ENCODE results near the gene COL23A1.

COL23A1 gene

GRCh38 chr5:178431063-178431781, 159.0 kb downstream of the COL23A1 start:
- no peak for DNase-seq

GRCh38 chr5:178430186-178431062, 159.8 kb downstream of the COL23A1 start:
- no peak for DNase-seq

- no peak for DNase-seq
Measured at GRCh38 chr5:178429491-178430185, 160.6 kb downstream of the COL23A1 start.

- no peak for DNase-seq
Measured at GRCh38 chr5:178429156-178429468, 161.1 kb downstream of the COL23A1 start.

GRCh38 chr5:178428341-178429155, 161.6 kb downstream of the COL23A1 start:
- no peak for DNase-seq

- DNase-seq: no peak
Measured at GRCh38 chr5:178427576-178428197, 162.5 kb downstream of the COL23A1 start.

- DNase-seq: no peak
Measured at GRCh38 chr5:178426326-178427130, 163.7 kb downstream of the COL23A1 start.

GRCh38 chr5:178425621-178426068, 164.5 kb downstream of the COL23A1 start:
- DNase-seq: no peak

- no peak for DNase-seq
Measured at GRCh38 chr5:178424810-178425177, 165.4 kb downstream of the COL23A1 start.

GRCh38 chr5:178423901-178424809, 166.0 kb downstream of the COL23A1 start:
- no peak for DNase-seq

GRCh38 chr5:178423431-178423830, 166.8 kb downstream of the COL23A1 start:
- no peak for DNase-seq

- DNase-seq: no peak
Measured at GRCh38 chr5:178422400-178422775, 167.8 kb downstream of the COL23A1 start.

- no peak for DNase-seq
Measured at GRCh38 chr5:178421699-178422399, 168.3 kb downstream of the COL23A1 start.

GRCh38 chr5:178421128-178421527, 169.1 kb downstream of the COL23A1 start:
- DNase-seq: no peak

GRCh38 chr5:178420354-178420781, 169.8 kb downstream of the COL23A1 start:
- DNase-seq: no peak

GRCh38 chr5:178419651-178420050, 170.5 kb downstream of the COL23A1 start:
- no peak for DNase-seq

- DNase-seq: no peak
Measured at GRCh38 chr5:178419196-178419595, 171.0 kb downstream of the COL23A1 start.

- DNase-seq: no peak
Measured at GRCh38 chr5:178418471-178419010, 171.7 kb downstream of the COL23A1 start.

GRCh38 chr5:178418031-178418430, 172.2 kb downstream of the COL23A1 start:
- DNase-seq: no peak
